Endothelial cell of umbilical vein (primary cell): Measurements from ENCODE around the gene RTN4IP1. TPM values are rescaled to one million over a fixed set of nuclear protein-coding genes. Genes with fewer than 3 reads are reported as not detected.
A peak's percentile ranks its signal among the peaks of the same experiment; 100 is the strongest.

ENCODE experiments used
- BruUV-seq: library from RNA; stranded (reverse); fragments of 400-500 nt; replicated peaks from 2 replicates; lab custom pipeline; 2021; lab: Mats Ljungman, UMichigan
- CTCF ChIA-PET: fragments of 300-600, 350-600 bp; sonication (Branson Sonifier 250); formaldehyde crosslinking; loops from one replicate; lab custom pipeline; 2021; ENCODE audit warnings: antibody characterized with exemption, inconsistent platforms; lab: Charles Lee
- POLR2A ChIA-PET: fragments of 300-600, 350-600 bp; sonication (Branson Sonifier 250); formaldehyde crosslinking; loops from one replicate; lab custom pipeline; 2021; ENCODE audit warnings: antibody characterized with exemption, inconsistent platforms; lab: Charles Lee
- DNase-seq: peaks from one replicate; pipeline ENCODE4 v3.0.0-alpha.2; 2011; ENCODE audit warnings: low read depth, low spot score
- FAIRE-seq: peaks from 2 replicates; lab custom pipeline; 2011; peaks lifted over from hg19 to GRCh38; lab: Jason Lieb, UNC
- H2AFZ ChIP-seq: 2 replicates; pipeline ENCODE4 v1.6.0; 2012; ENCODE audit warnings: low read depth, low read length, control low read depth, inconsistent platforms
- H3K27ac ChIP-seq: 2 replicates; pipeline ENCODE4 v1.5.1; 2011; ENCODE audit warnings: low read depth, mild to moderate bottlenecking, control low read depth, low read length, moderate library complexity; ENCODE audit not compliant: insufficient read depth
- H3K27me3 ChIP-seq, 2 experiments: 2 replicates each; pipeline versions ENCODE4 v1.6.0 to v1.6.1; 2011; ENCODE audit warnings: low read length in 2 of 2, mixed read lengths in 1 of 2; ENCODE audit not compliant: control insufficient read depth in 2 of 2, insufficient read depth in 2 of 2
- H3K36me3 ChIP-seq, 2 experiments: 2 replicates in 1 of 2; 3 replicates in 1 of 2; pipeline ENCODE4 v1.5.1; 2011; ENCODE audit warnings: low read length in 2 of 2, mild to moderate bottlenecking in 1 of 2, moderate library complexity in 1 of 2; ENCODE audit not compliant: control insufficient read depth in 2 of 2, insufficient read depth in 2 of 2; ENCODE audit errors: extremely low read depth in 1 of 2
- H3K4me1 ChIP-seq: 3 replicates; pipeline ENCODE4 v1.5.1; 2011; ENCODE audit warnings: mild to moderate bottlenecking, low read length; ENCODE audit not compliant: control insufficient read depth, insufficient read depth; ENCODE audit errors: extremely low read depth
- H3K4me2 ChIP-seq: 2 replicates; pipeline ENCODE4 v1.6.1; 2011; ENCODE audit warnings: low read length, control low read depth, mixed read lengths; ENCODE audit not compliant: insufficient read depth
- H3K4me3 ChIP-seq, 3 experiments: fragments of 200-600 bp in 1 of 3; sonication (generic), shearing (Covaris generic) in 1 of 3; replicated peaks in 1 of 3; 2 replicates each; pipeline ENCODE4 v1.5.1; 2011 to 2016; ENCODE audit warnings: control low read depth in 3 of 3, low read length in 3 of 3, mild to moderate bottlenecking in 2 of 3, inconsistent platforms in 1 of 3, low read depth in 1 of 3, moderate library complexity in 1 of 3; ENCODE audit not compliant: insufficient read depth in 1 of 3
- H3K79me2 ChIP-seq: 2 replicates; pipeline ENCODE4 v1.6.0; 2012; ENCODE audit warnings: low read length, inconsistent platforms; ENCODE audit not compliant: control insufficient read depth, insufficient read depth
- H3K9ac ChIP-seq: replicated peaks from 2 replicates; pipeline ENCODE3; 2011; ENCODE audit warnings: low read length, control low read depth; ENCODE audit not compliant: insufficient read depth; ENCODE audit errors: extremely low read depth
- H3K9me1 ChIP-seq: replicated peaks from 3 replicates; pipeline ENCODE4 v1.6.0; 2011; ENCODE audit warnings: mild to moderate bottlenecking, low read length; ENCODE audit not compliant: control insufficient read depth, insufficient read depth; ENCODE audit errors: extremely low read depth
- H3K9me3 ChIP-seq: replicated peaks from 2 replicates; pipeline ENCODE4 v1.5.1; 2012; ENCODE audit warnings: low read length, inconsistent platforms; ENCODE audit not compliant: control insufficient read depth, insufficient read depth
- H4K20me1 ChIP-seq: replicated peaks from 2 replicates; pipeline ENCODE3; 2011; ENCODE audit warnings: mild to moderate bottlenecking, low read length; ENCODE audit not compliant: control insufficient read depth, insufficient read depth; ENCODE audit errors: extremely low read depth
- CTCF ChIP-seq, 2 donors: IDR thresholded peaks; 1 replicate in 1 of 2; 2 replicates in 1 of 2; pipeline ENCODE4 v1.5.1; 2011; ENCODE audit warnings: low read length in 2 of 2, mild to moderate bottlenecking in 2 of 2, moderate library complexity in 2 of 2, control low read depth in 1 of 2, inconsistent platforms in 1 of 2, low read depth in 1 of 2; ENCODE audit not compliant: insufficient read depth in 1 of 2; ENCODE audit errors: extremely low read depth in 1 of 2
- FOS ChIP-seq: IDR thresholded peaks from 2 replicates; pipeline ENCODE4 v1.6.1; 2011; ENCODE audit warnings: mild to moderate bottlenecking, low read length, moderate library complexity, borderline replicate concordance; ENCODE audit not compliant: insufficient read depth
- MAX ChIP-seq: IDR thresholded peaks from 2 replicates; pipeline ENCODE4 v1.6.1; 2011; ENCODE audit not compliant: insufficient read depth, insufficient read length
- MYC ChIP-seq: IDR thresholded peaks from one replicate; pipeline ENCODE4 v1.6.1; 2011; ENCODE audit warnings: mild to moderate bottlenecking, low read depth, low read length
- POLR2A ChIP-seq: IDR thresholded peaks from 2 replicates; pipeline ENCODE4 v1.6.1; 2012; ENCODE audit warnings: low read depth, mild to moderate bottlenecking, control low read depth, low read length
- POLR2AphosphoS5 ChIP-seq: IDR thresholded peaks from 2 replicates; pipeline ENCODE4 v1.6.1; 2012; ENCODE audit warnings: low read depth, mild to moderate bottlenecking, control low read depth, low read length, moderate library complexity; ENCODE audit not compliant: insufficient read depth
- dilution Hi-C: fragments of 300-500 bp; cut with MboI; formaldehyde crosslinking; loops from one replicate; pipeline ENCODE4 v1.15.0; 2019; ENCODE audit warnings: low sequenced_read_pairs; ENCODE audit not compliant: extremely low pct_ligation_motif_present
- intact Hi-C: fragments of 100-400 bp; cut with micrococcal nuclease; formaldehyde crosslinking; loops from one replicate; pipeline ENCODE4 v1.10.0; 2022
- polyA plus RNA-seq, 4 experiments: library from polyadenylated mRNA; depleted of rRNA in 3 of 4; stranded (reverse) in 3 of 4; unstranded in 1 of 4; fragments of >200 nt; gene quantifications; 2 replicates each; pipeline versions ENCODE4 v1.2.1 to v1.2.3, GENCODE V29; 2011 to 2012; ENCODE audit warnings: missing spikeins in 1 of 4
- total RNA-seq: library from RNA; stranded (reverse); gene quantifications from 2 replicates; pipeline ENCODE4 v1.2.3, GENCODE V29; 2021

Gene RTN4IP1
- total and polyA plus RNA-seq, 2 donors (not counting 3 experiments of a cell fraction or from before 2014, with no cell fraction given), result 3.9 to 5.4 TPM

GRCh38 chr6:106620931-106621672 lies 8.2 kb downstream of the RTN4IP1 start:
- H3K9me1 ChIP-seq, result no peaks in the 10 kb centered on the region
- H3K79me2 ChIP-seq, result no peaks in the 10 kb centered on the region
- no peak overlapping the region for H3K4me3 ChIP-seq
- TF ChIP-seq MYC, result no peak
- TF ChIP-seq FOS, result peak; percentile 20
- intact Hi-C loops, result loop anchor here (1.0 kb wide), 1 partner anchor 8 kb away; the partner anchor contains the start of genes QRSL1 and RTN4IP1
- dilution Hi-C loops, result no loop called here
- no peaks in the 10 kb centered on the region for H4K20me1 ChIP-seq
- H3K27me3 ChIP-seq, result no peaks in the 10 kb centered on the region
- no peaks in the 10 kb centered on the region for H3K9me3 ChIP-seq
- ChIA-PET POLR2A (no interaction called here), CTCF (interaction anchor here (1.2 to 2.9 kb wide), 2 partner anchors 11 to 13 kb away, joined by 4 to 13 read pairs; no protein-coding TSS in a partner anchor)
- FAIRE-seq (no peak), DNase-seq (peak; percentile 88)
- H3K36me3 ChIP-seq, result no peaks in the 10 kb centered on the region
- BruUV-seq, result no TSS peak
- peaks cover 7% of the 10 kb centered on the region for H3K4me1 ChIP-seq
- no peak overlapping the region for H3K27ac ChIP-seq
- H3K4me2 ChIP-seq, result no peak overlapping the region
- H2AFZ ChIP-seq, result no peak overlapping the region
- H3K9ac ChIP-seq, result no peak overlapping the region

- Histone ChIP-seq H2AFZ (no peak overlapping the region), H3K9me1 (no peaks in the 10 kb centered on the region), H3K27ac (no peak overlapping the region), H4K20me1 (no peaks in the 10 kb centered on the region), H3K4me1 (peaks cover 7% of the 10 kb centered on the region), H3K79me2 (no peaks in the 10 kb centered on the region), H3K27me3 (no peaks in the 10 kb centered on the region), H3K9me3 (no peaks in the 10 kb centered on the region), H3K36me3 (no peaks in the 10 kb centered on the region), H3K9ac (no peak overlapping the region), H3K4me2 (no peak overlapping the region), H3K4me3 (no peak overlapping the region)
- no peak for TF ChIP-seq MYC
- TF ChIP-seq MAX, result no peak
- TF ChIP-seq POLR2A, result no peak
- no peak for TF ChIP-seq CTCF (IDR thresholded peaks at IDR 0.05; ENCODE audit: extremely low read depth in 1 of 2, insufficient read depth in 1 of 2, low read depth in 1 of 2, low read length in 2 of 2)
- no peak for TF ChIP-seq POLR2AphosphoS5
- no TSS peak for BruUV-seq
- ChIA-PET CTCF (interaction anchor here (0.7 kb wide), 2 partner anchors 40 to 329 kb away, joined by 3 to 4 read pairs; no protein-coding TSS in a partner anchor), POLR2A (no interaction called here)
- dilution Hi-C loops (no loop called here), intact Hi-C loops (no loop called here)
- DNase-seq (no peak), FAIRE-seq (no peak)
Observed at GRCh38 chr6:106619223-106619622, 10.1 kb downstream of the RTN4IP1 start.
